Suppressor macrophage (primary cell): ENCODE results near the gene RPTOR.
"Not testable (repeated sequence)": the region's sequence is repeated elsewhere in the genome, so short reads cannot be mapped to it uniquely, and the experiment has no call there.

Experiments used
- DNase-seq, 4 experiments: peaks; one replicate each; pipeline ENCODE4 v3.0.0-alpha.2; 2020 to 2022

RPTOR gene

DNA sequence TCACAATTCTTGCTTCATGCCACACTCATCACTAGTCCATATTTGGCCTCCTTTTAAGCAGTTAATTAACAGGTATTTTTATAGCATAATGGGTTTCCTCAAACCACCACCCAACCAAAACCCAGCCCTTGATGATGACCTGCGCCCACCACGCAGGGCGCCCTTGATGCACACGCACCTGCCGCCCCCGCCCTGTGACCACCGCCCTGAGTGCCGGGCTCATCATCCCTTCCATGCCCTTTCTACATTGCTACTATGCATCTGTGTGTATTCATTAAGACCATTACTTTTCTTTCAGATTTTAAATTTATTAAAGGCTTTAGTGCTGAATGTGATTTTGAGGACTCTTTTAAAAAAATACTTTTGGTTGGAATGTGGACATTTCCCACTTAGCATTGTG lies 242.2 kb downstream of the RPTOR start:
- no peak for DNase-seq

- no peak for DNase-seq
Observed at GRCh38 chr17:80787881-80788280, 243.2 kb downstream of the RPTOR start.

DNA sequence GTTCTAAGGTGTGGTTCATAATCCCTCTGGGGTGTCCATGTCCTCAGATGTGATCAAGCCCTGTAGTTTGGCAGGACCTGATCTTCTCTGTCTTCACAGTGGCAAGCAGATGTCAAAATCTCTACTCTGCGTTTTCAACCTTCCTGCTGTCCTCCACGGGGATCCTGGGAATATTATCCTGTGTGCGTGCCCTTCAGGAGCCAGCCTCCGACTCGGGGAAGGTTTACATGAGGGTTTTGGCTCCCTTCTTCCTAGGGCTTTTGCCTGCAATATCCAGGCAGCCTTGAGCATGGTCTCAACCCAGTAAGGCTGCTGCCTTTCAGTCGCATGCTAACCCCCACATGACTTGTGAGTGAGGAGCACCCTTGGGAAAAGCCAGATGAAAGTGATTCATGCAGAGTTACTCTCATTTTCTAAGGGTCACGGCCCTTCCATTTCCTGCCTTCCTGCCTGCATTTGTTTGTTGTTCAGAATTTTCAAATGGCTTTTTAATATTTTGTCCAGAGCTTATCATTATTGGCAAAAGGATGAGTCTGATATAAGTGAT lies 244.8 kb downstream of the RPTOR start:
- DNase-seq: peak; percentile 26 to 45 (median 38)

DNA sequence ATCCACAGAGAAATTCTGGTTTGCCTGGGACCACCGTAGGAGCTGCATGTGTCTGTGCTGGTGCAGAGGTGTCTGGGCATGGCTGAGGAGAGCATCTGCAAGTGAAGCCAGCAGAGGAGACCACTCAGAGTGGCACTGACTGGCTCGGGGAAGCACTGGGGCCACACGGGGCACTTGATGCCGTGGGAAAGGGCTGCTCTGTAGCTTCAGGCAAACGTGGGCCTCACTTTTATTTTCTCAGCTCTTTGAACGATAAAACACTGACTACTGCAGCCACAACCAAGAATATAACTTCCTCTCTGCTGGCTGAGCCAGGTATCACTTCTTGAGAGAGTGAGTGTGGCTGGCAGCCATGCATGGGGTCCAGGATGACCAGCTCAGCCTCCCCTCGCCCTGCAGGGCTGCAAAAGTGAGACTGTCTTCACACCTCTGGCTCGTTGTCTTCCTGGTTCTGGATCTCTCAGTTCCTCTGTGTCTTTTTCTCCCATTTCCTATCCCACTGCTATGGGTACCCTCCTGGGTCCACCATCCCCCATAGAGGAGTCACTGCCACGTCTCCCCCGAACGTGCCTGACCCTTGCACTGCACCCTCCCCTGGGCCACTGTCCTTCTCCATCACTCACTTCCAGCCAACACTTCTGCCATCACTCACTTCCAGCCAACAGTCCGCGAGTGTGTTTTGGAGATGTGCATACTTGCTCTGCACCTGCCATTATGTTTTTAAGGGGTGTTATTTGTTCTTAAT lies 245.6 kb downstream of the RPTOR start:
- no peak for DNase-seq

DNA sequence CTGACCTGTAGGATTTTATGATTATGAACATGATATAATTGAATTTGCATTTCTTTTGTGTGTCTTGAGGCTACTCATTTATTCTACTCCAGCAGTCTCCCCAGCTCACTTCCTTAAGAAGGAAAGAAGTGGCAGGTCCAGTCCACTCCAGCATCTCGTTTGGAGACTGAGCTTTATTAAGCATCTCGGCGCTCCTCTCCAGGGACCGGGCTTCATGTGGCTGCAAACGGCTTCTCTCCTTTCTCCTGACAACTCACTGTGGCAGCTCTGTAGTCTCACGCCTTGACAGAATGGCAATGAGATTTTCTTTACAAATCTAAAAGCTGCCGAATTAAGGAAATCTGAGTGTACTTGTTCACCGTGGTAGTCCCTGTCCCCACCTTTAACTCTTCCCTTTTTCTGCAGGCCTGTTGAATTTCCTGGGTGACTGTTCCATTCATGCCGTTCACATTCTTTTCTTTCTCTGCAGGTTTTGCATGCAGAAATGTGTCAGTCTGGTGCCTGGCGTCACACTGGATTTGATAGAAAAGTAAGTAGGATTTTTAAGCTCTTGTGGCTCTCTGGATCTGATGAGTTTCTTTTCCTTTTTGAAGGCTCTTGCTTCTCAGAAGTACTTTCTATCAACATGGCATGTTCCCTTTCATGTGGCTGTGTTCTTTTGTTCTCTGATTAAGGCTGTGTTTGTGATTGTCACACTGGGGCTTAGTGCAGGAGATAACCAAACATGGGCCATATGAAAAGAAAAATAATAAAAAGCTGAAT lies 246.5 kb downstream of the RPTOR start:
- DNase-seq: no peak

- DNase-seq: peak; percentile 41 to 63 (median 56)
Observed at GRCh38 chr17:80791758-80792284, 247.2 kb downstream of the RPTOR start.

GRCh38 chr17:80792373-80792781 lies 247.7 kb downstream of the RPTOR start:
- no peak for DNase-seq

DNA sequence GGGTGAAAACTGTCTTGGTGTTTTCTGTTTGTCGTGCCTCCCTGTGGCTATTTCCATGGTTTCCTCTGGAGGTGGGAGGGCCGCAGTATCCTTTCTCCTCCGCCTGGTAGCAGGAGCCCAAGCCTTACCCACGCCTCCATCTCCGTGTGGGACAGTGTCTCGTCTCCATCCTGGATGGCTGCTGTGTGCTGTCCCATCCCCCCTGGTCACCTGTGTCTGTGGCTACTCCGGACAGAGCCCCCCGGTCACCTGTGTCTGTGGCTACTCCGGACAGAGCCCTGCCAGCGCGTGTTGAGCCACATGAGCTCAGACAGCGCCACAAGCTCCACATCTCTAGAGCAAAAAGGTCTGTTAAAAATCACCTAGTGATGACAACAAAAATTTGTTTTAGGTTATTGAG lies 248.8 kb downstream of the RPTOR start:
- no peak for DNase-seq

GRCh38 chr17:80793851-80794267 lies 249.2 kb downstream of the RPTOR start:
- DNase-seq: no peak

GRCh38 chr17:80794281-80795089 lies 249.8 kb downstream of the RPTOR start:
- DNase-seq: no peak

DNA sequence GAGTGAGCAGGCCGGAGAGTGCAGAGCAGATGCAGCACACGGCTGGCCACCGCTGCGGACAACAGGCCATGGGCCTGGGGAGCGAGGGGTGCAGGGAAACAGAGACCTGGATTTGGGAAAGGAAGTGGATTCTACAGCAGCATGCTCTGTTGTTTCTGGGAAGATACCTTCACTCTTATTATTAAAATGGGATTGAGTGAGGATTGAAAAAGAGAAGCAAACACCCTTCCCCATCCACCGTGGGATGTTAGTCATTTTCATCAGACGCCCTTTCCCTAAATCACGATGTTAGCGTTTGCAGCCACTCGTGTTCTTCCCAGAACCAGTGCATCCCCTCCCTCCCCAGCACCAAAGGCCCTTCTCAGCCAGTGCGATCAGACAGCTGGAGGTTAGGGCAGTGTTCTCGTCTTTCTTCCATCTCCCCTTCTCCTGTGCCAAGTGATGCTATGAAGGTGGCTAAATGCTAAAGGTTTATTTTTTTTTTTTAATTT lies 250.5 kb downstream of the RPTOR start:
- DNase-seq: no peak

DNA sequence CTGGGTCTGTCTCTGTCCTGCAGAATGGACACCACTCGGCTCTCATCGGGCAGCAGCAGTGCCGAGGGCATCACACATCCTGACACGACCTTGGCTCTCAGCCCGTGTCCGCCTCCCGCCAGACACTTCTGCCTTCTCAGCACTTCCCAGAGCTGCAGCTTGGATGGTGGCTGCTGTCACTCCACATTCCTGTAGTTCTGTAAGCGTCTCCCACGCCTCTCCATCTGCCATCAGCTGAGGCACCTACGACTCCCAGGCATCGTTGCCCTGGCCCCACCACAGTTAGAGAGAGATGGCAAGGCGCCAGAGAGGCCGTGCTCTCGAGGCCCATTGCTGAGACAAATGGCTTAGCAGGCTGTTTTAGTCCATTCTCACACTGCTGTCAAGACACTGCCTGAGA lies 251.1 kb downstream of the RPTOR start:
- DNase-seq: no peak

- no peak for DNase-seq
Observed at GRCh38 chr17:80796430-80796861, 251.8 kb downstream of the RPTOR start.

GRCh38 chr17:80797222-80797621 lies 252.6 kb downstream of the RPTOR start:
- not testable (repeated sequence) for DNase-seq

DNA sequence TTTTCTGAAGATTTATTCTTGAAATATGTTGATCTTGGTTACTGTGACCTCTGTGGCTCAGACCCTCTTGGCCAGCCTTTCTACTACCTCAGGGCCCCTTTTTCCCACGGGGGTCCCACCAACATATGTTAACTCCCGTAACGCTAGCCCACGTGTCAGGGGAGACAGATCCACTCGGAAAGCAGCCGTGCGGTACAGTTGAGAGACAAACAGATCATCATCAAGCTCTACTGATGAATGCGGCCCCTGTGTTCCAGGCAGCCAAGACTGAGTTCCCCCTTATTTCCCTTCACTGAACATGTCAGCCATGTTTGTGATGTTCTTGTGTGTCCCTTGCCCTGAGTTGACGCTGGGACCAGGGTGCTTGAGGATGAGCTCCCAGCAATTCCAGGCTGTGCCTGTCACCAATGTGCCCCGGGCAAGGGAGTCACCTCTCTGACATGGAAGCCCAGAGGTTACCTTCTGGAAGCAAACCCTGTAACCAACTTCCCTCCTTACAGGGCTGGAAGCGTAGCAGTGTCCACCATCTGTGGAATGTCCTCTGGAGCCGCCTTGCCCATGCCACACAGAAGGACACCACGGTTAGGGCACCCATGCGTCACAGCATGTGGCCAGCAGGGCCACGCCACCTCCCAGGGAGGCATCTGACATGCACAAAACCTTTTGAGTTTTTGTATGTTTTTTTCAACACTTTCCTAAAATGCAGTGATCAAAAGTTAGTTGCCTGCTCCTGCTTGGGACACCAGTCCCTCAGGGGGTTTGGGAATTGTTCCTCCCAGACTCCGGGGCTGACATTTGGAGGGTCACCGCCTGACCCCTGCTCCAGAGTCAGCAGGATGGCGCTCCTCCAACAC lies 253.3 kb downstream of the RPTOR start:
- DNase-seq: no peak

GRCh38 chr17:80798595-80799537 lies 254.2 kb downstream of the RPTOR start:
- no peak for DNase-seq

DNA sequence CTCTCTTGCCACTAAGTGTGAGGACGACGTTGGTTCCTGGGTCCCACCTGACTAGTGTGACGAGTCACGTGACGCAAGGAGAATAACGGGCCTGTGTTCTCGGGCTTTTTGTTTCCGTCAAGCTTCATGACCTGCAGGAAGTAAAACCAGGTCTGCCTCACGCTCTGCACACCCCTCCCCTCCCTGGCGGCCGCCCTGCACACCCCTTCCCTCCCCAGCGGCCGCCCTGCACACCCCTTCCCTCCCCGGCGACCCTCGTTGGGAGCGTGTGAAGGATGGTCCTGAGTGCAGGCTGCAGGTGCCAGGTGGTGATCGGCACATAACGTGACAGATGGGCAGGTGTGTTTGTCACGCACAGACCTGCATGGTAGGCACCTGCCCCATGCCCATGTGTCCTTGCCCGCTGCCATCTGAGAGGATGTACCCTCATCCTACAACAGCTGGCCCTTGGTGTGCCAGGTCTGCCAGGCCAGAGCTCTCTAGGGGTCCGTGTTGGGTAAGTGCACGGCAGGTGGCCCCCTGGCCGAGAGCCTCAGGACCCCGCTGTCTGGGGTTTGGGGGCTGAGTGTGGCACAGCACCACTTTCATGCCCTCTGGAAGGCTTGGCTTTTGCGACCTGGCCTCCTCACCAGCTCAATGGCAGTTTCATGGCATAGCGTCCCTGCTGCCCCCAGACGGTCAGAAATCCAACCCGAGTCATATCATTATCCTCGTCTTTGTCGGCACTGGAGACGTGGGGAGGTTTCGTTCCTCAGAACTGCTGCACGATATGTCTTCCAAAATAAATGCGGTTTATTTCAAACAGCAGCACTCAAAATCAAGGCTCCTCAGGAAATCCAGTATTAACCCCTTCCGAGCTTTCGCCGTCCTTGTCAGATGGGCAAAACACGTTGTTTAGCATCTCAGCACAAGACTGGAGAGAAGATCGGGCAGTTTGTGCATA lies 255.2 kb downstream of the RPTOR start:
- no peak for DNase-seq

- no peak for DNase-seq
Observed at GRCh38 chr17:80800481-80801391, 256.1 kb downstream of the RPTOR start.
